SU-DHL-6 (cell line): ENCODE results near the gene NAV3.

ENCODE experiments used
- CTCF ChIP-seq: fragments of 200-600 bp; sonication (generic); IDR thresholded peaks from one replicate; pipeline ENCODE4 v1.5.1; 2017; ENCODE audit warnings: antibody characterized with exemption, mild to moderate bottlenecking, low read length, moderate library complexity; ENCODE audit not compliant: insufficient read depth, poor library complexity, severe bottlenecking
- EZH2phosphoT487 ChIP-seq: fragments of 200-600 bp; sonication (generic), shearing (Covaris generic); conservative IDR thresholded peaks from 2 replicates; pipeline ENCODE4 v1.6.1; 2018; ENCODE audit warnings: mild to moderate bottlenecking, antibody characterized with exemption, low read length, moderate library complexity, mixed read lengths

DNA sequence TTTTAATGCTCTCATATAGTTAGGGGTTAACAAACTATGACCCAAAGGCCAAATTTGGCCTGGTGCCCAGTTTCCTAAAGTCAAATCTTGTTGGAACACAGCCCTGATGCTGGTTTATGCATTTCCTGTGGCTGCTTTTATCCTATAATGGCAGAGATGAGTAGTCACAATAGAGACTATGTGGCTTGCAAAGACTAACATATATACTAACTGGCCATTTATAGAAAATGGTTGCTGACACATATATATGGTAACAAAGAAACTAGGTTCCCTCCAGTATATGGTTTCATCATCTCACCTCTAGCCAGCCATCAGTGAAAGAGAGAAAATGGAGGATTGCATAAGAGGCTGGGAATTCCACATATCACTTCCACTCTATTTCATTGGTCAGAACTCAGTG lies 10.8 kb downstream of the NAV3 start:
- TF ChIP-seq CTCF, result no peak
- TF ChIP-seq EZH2phosphoT487, result no peak
